Measurements from ENCODE around the gene SV2C. TPM values are rescaled to one million over a fixed set of nuclear protein-coding genes. Genes with fewer than 3 reads are reported as not detected.

SV2C gene
- total and polyA plus RNA-seq, 2 of the 13 experiments (the other 11 are each of a cell fraction or from before 2014, with no cell fraction given) = not detected

DNA sequence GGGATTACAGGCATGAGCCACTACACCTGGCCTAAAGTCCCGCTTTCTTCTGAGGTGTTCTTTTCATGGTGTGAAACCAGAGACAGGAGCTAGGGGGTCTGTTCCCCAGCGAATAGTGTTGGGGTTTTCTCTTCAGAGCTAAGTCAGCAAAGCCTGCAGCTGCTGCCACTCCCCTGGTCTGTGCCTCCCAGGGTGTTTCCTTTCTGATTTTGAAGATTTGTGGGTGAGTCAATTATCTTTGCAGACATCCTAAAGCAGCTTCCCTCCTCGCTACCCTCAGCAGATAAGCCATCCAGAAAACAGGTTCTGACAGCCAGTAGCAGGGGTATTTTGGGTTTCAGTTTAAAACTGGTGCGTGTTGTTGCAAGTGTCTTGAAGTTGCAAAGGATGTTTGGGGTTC, 247.9 kb downstream of the SV2C start (continued):
- TF ChIP-seq, protein P1, sequence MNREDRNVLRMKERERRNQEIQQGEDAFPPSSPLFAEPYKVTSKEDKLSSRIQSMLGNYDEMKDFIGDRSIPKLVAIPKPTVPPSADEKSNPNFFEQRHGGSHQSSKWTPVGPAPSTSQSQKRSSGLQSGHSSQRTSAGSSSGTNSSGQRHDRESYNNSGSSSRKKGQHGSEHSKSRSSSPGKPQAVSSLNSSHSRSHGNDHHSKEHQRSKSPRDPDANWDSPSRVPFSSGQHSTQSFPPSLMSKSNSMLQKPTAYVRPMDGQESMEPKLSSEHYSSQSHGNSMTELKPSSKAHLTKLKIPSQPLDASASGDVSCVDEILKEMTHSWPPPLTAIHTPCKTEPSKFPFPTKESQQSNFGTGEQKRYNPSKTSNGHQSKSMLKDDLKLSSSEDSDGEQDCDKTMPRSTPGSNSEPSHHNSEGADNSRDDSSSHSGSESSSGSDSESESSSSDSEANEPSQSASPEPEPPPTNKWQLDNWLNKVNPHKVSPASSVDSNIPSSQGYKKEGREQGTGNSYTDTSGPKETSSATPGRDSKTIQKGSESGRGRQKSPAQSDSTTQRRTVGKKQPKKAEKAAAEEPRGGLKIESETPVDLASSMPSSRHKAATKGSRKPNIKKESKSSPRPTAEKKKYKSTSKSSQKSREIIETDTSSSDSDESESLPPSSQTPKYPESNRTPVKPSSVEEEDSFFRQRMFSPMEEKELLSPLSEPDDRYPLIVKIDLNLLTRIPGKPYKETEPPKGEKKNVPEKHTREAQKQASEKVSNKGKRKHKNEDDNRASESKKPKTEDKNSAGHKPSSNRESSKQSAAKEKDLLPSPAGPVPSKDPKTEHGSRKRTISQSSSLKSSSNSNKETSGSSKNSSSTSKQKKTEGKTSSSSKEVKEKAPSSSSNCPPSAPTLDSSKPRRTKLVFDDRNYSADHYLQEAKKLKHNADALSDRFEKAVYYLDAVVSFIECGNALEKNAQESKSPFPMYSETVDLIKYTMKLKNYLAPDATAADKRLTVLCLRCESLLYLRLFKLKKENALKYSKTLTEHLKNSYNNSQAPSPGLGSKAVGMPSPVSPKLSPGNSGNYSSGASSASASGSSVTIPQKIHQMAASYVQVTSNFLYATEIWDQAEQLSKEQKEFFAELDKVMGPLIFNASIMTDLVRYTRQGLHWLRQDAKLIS (CRISPR knock-in tag; IDR thresholded peaks at IDR 0.05) = no peak

DNA sequence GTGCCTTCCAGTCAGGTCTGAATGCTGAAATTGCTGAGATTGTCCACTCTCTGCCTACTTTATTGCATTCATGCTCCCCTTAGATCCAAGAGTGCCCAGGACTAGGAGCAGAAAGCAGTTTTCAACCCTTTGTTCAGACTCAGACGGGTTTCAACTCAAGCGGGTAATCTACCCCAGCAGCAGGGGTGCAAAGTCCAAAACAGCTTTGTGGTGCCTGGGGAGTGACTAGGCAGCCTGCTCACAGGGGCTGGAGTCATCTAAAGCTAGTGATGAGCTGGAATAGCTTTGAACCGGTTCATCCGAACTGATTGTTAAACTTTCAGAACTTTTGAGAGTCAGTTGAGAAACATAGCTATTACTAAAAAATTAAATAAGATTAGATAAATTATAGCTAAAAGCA, 248.9 kb downstream of the SV2C start:
- peak; percentile 92 for ATAC-seq
- no peak for TF ChIP-seq BRCA1 (CRISPR knock-in tag; IDR thresholded peaks at IDR 0.05)
- no peak for TF ChIP-seq ZNF614 (CRISPR knock-in tag; IDR thresholded peaks at IDR 0.05; ENCODE audit: borderline replicate concordance)
- no peak for TF ChIP-seq MBNL3 (CRISPR knock-in tag; conservative IDR thresholded peaks at IDR 0.05)
- TF ChIP-seq, protein P2, sequence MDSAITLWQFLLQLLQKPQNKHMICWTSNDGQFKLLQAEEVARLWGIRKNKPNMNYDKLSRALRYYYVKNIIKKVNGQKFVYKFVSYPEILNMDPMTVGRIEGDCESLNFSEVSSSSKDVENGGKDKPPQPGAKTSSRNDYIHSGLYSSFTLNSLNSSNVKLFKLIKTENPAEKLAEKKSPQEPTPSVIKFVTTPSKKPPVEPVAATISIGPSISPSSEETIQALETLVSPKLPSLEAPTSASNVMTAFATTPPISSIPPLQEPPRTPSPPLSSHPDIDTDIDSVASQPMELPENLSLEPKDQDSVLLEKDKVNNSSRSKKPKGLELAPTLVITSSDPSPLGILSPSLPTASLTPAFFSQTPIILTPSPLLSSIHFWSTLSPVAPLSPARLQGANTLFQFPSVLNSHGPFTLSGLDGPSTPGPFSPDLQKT (CRISPR knock-in tag; IDR thresholded peaks at IDR 0.05; ENCODE audit: borderline replicate concordance) = no peak
- TF ChIP-seq, protein P3, sequence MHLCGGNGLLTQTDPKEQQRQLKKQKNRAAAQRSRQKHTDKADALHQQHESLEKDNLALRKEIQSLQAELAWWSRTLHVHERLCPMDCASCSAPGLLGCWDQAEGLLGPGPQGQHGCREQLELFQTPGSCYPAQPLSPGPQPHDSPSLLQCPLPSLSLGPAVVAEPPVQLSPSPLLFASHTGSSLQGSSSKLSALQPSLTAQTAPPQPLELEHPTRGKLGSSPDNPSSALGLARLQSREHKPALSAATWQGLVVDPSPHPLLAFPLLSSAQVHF (CRISPR knock-in tag; IDR thresholded peaks at IDR 0.05) = no peak
- peak; percentile 49 for TF ChIP-seq FOSL2 (CRISPR knock-in tag; IDR thresholded peaks at IDR 0.05)
- TF ChIP-seq ZNF629 (CRISPR knock-in tag; conservative IDR thresholded peaks at IDR 0.05) = 0 out of 2 replicates have a peak, but pooled peaks have one; percentile 32
- TF ChIP-seq, protein P4, sequence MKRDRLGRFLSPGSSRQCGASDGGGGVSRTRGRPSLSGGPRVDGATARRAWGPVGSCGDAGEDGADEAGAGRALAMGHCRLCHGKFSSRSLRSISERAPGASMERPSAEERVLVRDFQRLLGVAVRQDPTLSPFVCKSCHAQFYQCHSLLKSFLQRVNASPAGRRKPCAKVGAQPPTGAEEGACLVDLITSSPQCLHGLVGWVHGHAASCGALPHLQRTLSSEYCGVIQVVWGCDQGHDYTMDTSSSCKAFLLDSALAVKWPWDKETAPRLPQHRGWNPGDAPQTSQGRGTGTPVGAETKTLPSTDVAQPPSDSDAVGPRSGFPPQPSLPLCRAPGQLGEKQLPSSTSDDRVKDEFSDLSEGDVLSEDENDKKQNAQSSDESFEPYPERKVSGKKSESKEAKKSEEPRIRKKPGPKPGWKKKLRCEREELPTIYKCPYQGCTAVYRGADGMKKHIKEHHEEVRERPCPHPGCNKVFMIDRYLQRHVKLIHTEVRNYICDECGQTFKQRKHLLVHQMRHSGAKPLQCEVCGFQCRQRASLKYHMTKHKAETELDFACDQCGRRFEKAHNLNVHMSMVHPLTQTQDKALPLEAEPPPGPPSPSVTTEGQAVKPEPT (CRISPR knock-in tag; IDR thresholded peaks at IDR 0.05; ENCODE audit: low read depth) = no peak
- no peak for TF ChIP-seq ARID2 (CRISPR knock-in tag; IDR thresholded peaks at IDR 0.05; ENCODE audit: borderline replicate concordance)
- TF ChIP-seq NKX3-1 (CRISPR knock-in tag; IDR thresholded peaks at IDR 0.05) = no peak
- TF ChIP-seq SRSF1 (optimal IDR thresholded peaks at IDR 0.05; ENCODE audit: low read depth, low read length) = no peak
- no peak for TF ChIP-seq ZNF205 (CRISPR knock-in tag; IDR thresholded peaks at IDR 0.05)
- no peak for TF ChIP-seq ZNF678 (CRISPR knock-in tag; IDR thresholded peaks at IDR 0.05)

More for the DNA sequence above, 248.9 kb downstream of the SV2C start:
- intact Hi-C loops (cut with micrococcal nuclease; ENCODE audit: unreplicated experiment) (loop anchor here (5.0 kb wide), 1 partner anchor 55 kb away; no protein-coding TSS in a partner anchor), in situ Hi-C loops (cut with HindIII; ENCODE audit: extremely low pct_ligation_motif_present, low pct_unique_long_range_greater_than_20kb) (no loop called here)
- H2AFZ ChIP-seq (ENCODE audit: low read length) = no peak overlapping the region
- ChIA-PET POLR2A (interaction anchor here (0.7 to 0.8 kb wide), 2 partner anchors 71 to 152 kb away, joined by 3 read pairs; partner anchors contain the start of gene IQGAP2), CTCF (ENCODE audit: low intra/inter-chr PET ratio, low total read pairs) (no interaction called here)
- no peaks in the 10 kb centered on the region for H3K79me2 ChIP-seq (ENCODE audit: insufficient read depth, low read length)
- FAIRE-seq (peak; percentile 65), DNase-seq (ENCODE audit: low spot score) (peak; percentile 78)
- H3K27ac ChIP-seq (ENCODE audit: extremely low read length, insufficient read depth, low read length) = no peak overlapping the region
- no peaks in the 10 kb centered on the region for H4K20me1 ChIP-seq (ENCODE audit: insufficient read depth, low read length)
- BruUV-seq (replicated peaks) = no TSS peak
- H3K9ac ChIP-seq (ENCODE audit: insufficient read depth, low read depth, low read length) = 0 out of 2 replicates have a peak overlapping the region, but pooled peaks have one; percentile 6
- peak overlapping the region; percentile 81 for H3K4me2 ChIP-seq (ENCODE audit: low read depth, low read length)
- no peaks in the 10 kb centered on the region for H3K9me3 ChIP-seq (ENCODE audit: low read length)
- H3K4me1 ChIP-seq (ENCODE audit: insufficient read depth, low read length) = peaks cover 35% of the 10 kb centered on the region
- peak overlapping the region in 1 of 3 experiments; percentile 47; a peak in 3 of 6 replicates for H3K4me3 ChIP-seq (replicated peaks in 1 of 3; ENCODE audit: insufficient read depth in 1 of 3, low read depth in 2 of 3, low read length in 3 of 3)
- H3K36me3 ChIP-seq (replicated peaks in 1 of 2; ENCODE audit: control insufficient read depth in 1 of 2, insufficient read depth in 2 of 2, low read length in 2 of 2) = no peaks in the 10 kb centered on the region
- H3K27me3 ChIP-seq (ENCODE audit: control insufficient read depth in 1 of 2, insufficient read depth in 2 of 2, low read length in 2 of 2) = peaks cover 0 to 7% of the 10 kb centered on the region in 2 experiments; a peak in 1 of 5 replicates
- 3% methylated on average over 4 of the region's 4 CpGs for WGBS (ENCODE audit: low lambda C conversion rate)
